Measurements from ENCODE around the gene CLSTN1.

DNA sequence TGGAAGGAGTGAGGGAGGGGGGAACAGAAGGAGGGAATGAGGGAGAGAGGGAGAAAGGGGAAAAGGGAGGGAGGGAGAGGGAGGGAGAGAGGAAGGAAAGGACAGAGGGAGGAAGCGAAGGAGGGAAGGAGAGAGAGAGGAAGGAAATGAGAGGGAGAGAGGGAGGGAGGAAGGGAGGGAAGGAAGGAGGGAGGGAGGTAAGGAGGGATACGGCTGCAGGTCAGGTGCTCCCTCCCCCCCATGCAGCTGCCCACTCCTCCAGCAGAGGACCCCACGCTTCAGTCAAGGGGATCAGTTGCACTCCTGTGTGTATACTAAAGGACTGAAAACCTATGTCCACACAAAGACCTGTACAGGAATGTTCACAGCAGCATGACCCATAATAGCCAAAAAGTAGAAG, 54.8 kb downstream of the CLSTN1 start:
- TF ChIP-seq CTCF (IDR thresholded peaks at IDR 0.05; ENCODE audit: borderline replicate concordance, extremely low read depth, low read length, poor library complexity, severe bottlenecking) = no peak
- TF ChIP-seq EZH2 (IDR thresholded peaks at IDR 0.05; ENCODE audit: borderline replicate concordance, low read depth, low read length, severe bottlenecking) = no peak
